ENCODE data around the gene TBC1D5.

Gene TBC1D5

GRCh38 chr3:17302170-17302569 is 440.3 kb downstream of the TBC1D5 start:
- Histone ChIP-seq H3K9me3 (ENCODE audit: insufficient read depth, low read depth, low read length) (no peaks in the 10 kb centered on the region), H3K9ac (ENCODE audit: low read depth, low read length, poor library complexity, severe bottlenecking) (no peak overlapping the region), H3K36me3 (ENCODE audit: insufficient read depth, low read length) (peaks cover 12% of the 10 kb centered on the region; the same call in 1 of the 2 replicates), H3K9me2 (replicated peaks; ENCODE audit: low read depth, low read length) (no peaks in the 10 kb centered on the region), H3K4me3 (ENCODE audit: low read length, poor library complexity, severe bottlenecking) (no peak overlapping the region), H3K79me2 (ENCODE audit: insufficient read depth, low read length) (no peaks in the 10 kb centered on the region), H3K4me1 (ENCODE audit: insufficient read depth, low read length, poor library complexity, severe bottlenecking) (peaks cover 11% of the 10 kb centered on the region), H3F3A (ENCODE audit: low read depth) (no peaks in the 10 kb centered on the region), H4K20me1 (ENCODE audit: insufficient read depth, low read length, poor library complexity, severe bottlenecking) (no peaks in the 10 kb centered on the region), H3K4me2 (ENCODE audit: low read depth, low read length, poor library complexity, severe bottlenecking) (no peak overlapping the region), H3K27me3 (ENCODE audit: insufficient read depth, low read length, poor library complexity, severe bottlenecking) (no peaks in the 10 kb centered on the region), H2AFZ (ENCODE audit: low read length) (no peak overlapping the region)
- TF ChIP-seq EZH2phosphoT487 (IDR thresholded peaks at IDR 0.05; ENCODE audit: borderline replicate concordance) (no peak), CTCF (conservative IDR thresholded peaks at IDR 0.05; ENCODE audit: low read length) (no peak)

- H3K4me2 ChIP-seq (ENCODE audit: low read depth, low read length, poor library complexity, severe bottlenecking), result no peak overlapping the region
- peaks cover 11% of the 10 kb centered on the region for H3K4me1 ChIP-seq (ENCODE audit: insufficient read depth, low read length, poor library complexity, severe bottlenecking)
- no peaks in the 10 kb centered on the region for H3K9me2 ChIP-seq (replicated peaks; ENCODE audit: low read depth, low read length)
- no peak overlapping the region for H2AFZ ChIP-seq (ENCODE audit: low read length)
- H4K20me1 ChIP-seq (ENCODE audit: insufficient read depth, low read length, poor library complexity, severe bottlenecking), result no peaks in the 10 kb centered on the region
- H3K79me2 ChIP-seq (ENCODE audit: insufficient read depth, low read length), result no peaks in the 10 kb centered on the region
- peaks cover 7% of the 10 kb centered on the region; the same call in 1 of the 2 replicates for H3K36me3 ChIP-seq (ENCODE audit: insufficient read depth, low read length)
- H3K9ac ChIP-seq (ENCODE audit: low read depth, low read length, poor library complexity, severe bottlenecking), result no peak overlapping the region
- no peaks in the 10 kb centered on the region for H3K9me3 ChIP-seq (ENCODE audit: insufficient read depth, low read depth, low read length)
- no peaks in the 10 kb centered on the region for H3F3A ChIP-seq (ENCODE audit: low read depth)
- no peak overlapping the region for H3K4me3 ChIP-seq (ENCODE audit: low read length, poor library complexity, severe bottlenecking)
- TF ChIP-seq EZH2phosphoT487 (IDR thresholded peaks at IDR 0.05; ENCODE audit: borderline replicate concordance) (no peak), CTCF (conservative IDR thresholded peaks at IDR 0.05; ENCODE audit: low read length) (no peak)
- H3K27me3 ChIP-seq (ENCODE audit: insufficient read depth, low read length, poor library complexity, severe bottlenecking), result no peaks in the 10 kb centered on the region
These were observed 441.2 kb downstream of the TBC1D5 start for GRCh38 chr3:17301271-17301670.

- peaks cover 11% of the 10 kb centered on the region for H3K4me1 ChIP-seq (ENCODE audit: insufficient read depth, low read length, poor library complexity, severe bottlenecking)
- H4K20me1 ChIP-seq (ENCODE audit: insufficient read depth, low read length, poor library complexity, severe bottlenecking), result no peaks in the 10 kb centered on the region
- H3K79me2 ChIP-seq (ENCODE audit: insufficient read depth, low read length), result no peaks in the 10 kb centered on the region
- peaks cover 3% of the 10 kb centered on the region; the same call in 1 of the 2 replicates for H3K36me3 ChIP-seq (ENCODE audit: insufficient read depth, low read length)
- H3K9ac ChIP-seq (ENCODE audit: low read depth, low read length, poor library complexity, severe bottlenecking), result peak overlapping the region; percentile 6
- no peaks in the 10 kb centered on the region for H3K27me3 ChIP-seq (ENCODE audit: insufficient read depth, low read length, poor library complexity, severe bottlenecking)
- TF ChIP-seq EZH2phosphoT487 (IDR thresholded peaks at IDR 0.05; ENCODE audit: borderline replicate concordance) (no peak), CTCF (conservative IDR thresholded peaks at IDR 0.05; ENCODE audit: low read length) (no peak)
- H3F3A ChIP-seq (ENCODE audit: low read depth), result no peaks in the 10 kb centered on the region
- H3K9me2 ChIP-seq (replicated peaks; ENCODE audit: low read depth, low read length), result no peaks in the 10 kb centered on the region
- no peaks in the 10 kb centered on the region for H3K9me3 ChIP-seq (ENCODE audit: insufficient read depth, low read depth, low read length)
- peak overlapping the region; percentile 32 for H3K4me2 ChIP-seq (ENCODE audit: low read depth, low read length, poor library complexity, severe bottlenecking)
- H2AFZ ChIP-seq (ENCODE audit: low read length), result no peak overlapping the region
- peak overlapping the region; percentile 12 for H3K4me3 ChIP-seq (ENCODE audit: low read length, poor library complexity, severe bottlenecking)
These were observed 442.0 kb downstream of the TBC1D5 start for GRCh38 chr3:17300441-17300840.

Data from Loucy (cell line).